OCI-LY7 (cell line): ENCODE results near the gene CGB5.
"Not testable (repeated sequence)": the region's sequence is repeated elsewhere in the genome, so short reads cannot be mapped to it uniquely, and the experiment has no call there.

ENCODE experiments used
- EZH2phosphoT487 ChIP-seq: fragments of 200-600 bp; sonication (generic); IDR thresholded peaks from 2 replicates; pipeline ENCODE4 v1.6.1; 2018; ENCODE audit warnings: low read depth, borderline replicate concordance, mild to moderate bottlenecking, mixed run types, antibody characterized with exemption, low read length, moderate library complexity, mixed read lengths
- TF ChIP-seq, protein P1 (sequence below): fragments of 200-600 bp; sonication (generic); conservative IDR thresholded peaks from 2 replicates; pipeline ENCODE4 v1.5.1; 2014; ENCODE audit warnings: mild to moderate bottlenecking, antibody characterized with exemption, low read length, moderate library complexity, mixed read lengths

DNA sequence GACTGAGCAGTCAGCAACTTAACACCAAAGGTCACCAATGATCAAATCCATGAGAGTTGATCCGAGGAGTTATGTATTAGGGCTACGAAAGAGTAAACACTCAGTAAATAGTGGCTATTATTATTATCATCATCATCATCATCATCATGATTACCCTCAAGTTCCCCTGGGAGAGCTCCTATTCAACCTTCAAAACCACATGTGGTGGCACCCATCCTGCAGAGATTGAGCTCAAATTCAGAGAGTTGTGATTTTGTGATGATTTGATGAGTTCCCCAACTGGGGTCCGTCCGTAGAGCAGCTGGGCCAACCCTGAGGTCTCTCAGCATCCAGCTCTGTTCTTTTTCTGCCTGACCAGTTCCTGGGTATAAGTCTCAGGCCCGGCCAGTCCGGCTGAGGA is 18.6 kb upstream of the CGB5 start:
- TF ChIP-seq, protein P1, sequence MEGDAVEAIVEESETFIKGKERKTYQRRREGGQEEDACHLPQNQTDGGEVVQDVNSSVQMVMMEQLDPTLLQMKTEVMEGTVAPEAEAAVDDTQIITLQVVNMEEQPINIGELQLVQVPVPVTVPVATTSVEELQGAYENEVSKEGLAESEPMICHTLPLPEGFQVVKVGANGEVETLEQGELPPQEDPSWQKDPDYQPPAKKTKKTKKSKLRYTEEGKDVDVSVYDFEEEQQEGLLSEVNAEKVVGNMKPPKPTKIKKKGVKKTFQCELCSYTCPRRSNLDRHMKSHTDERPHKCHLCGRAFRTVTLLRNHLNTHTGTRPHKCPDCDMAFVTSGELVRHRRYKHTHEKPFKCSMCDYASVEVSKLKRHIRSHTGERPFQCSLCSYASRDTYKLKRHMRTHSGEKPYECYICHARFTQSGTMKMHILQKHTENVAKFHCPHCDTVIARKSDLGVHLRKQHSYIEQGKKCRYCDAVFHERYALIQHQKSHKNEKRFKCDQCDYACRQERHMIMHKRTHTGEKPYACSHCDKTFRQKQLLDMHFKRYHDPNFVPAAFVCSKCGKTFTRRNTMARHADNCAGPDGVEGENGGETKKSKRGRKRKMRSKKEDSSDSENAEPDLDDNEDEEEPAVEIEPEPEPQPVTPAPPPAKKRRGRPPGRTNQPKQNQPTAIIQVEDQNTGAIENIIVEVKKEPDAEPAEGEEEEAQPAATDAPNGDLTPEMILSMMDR: not testable (repeated sequence)
- TF ChIP-seq EZH2phosphoT487: not testable (repeated sequence)
